ENCODE measurements around the gene SLC6A20.

DNA sequence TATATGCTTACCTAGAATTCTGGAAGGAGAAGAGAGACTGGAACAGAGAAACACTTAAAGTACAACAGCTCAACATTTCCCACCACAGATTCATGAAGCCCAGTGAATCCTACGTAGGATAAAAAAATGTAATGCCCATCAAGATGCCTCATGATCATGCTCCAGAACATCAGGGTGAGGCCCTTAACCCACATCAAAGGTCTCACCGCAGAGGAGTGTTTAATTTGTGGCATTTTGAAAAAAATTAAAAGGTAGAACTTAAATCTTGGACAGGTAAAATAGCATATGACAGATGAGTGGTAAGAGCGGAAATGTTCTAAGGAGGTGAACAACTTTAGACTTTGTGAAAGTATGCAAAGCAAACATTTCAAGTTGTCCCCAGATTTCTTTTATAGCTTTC is 9.7 kb upstream of the SLC6A20 start:
- TF ChIP-seq, protein P1, sequence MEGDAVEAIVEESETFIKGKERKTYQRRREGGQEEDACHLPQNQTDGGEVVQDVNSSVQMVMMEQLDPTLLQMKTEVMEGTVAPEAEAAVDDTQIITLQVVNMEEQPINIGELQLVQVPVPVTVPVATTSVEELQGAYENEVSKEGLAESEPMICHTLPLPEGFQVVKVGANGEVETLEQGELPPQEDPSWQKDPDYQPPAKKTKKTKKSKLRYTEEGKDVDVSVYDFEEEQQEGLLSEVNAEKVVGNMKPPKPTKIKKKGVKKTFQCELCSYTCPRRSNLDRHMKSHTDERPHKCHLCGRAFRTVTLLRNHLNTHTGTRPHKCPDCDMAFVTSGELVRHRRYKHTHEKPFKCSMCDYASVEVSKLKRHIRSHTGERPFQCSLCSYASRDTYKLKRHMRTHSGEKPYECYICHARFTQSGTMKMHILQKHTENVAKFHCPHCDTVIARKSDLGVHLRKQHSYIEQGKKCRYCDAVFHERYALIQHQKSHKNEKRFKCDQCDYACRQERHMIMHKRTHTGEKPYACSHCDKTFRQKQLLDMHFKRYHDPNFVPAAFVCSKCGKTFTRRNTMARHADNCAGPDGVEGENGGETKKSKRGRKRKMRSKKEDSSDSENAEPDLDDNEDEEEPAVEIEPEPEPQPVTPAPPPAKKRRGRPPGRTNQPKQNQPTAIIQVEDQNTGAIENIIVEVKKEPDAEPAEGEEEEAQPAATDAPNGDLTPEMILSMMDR (IDR thresholded peaks at IDR 0.05): no peak
- TF ChIP-seq POLR2A (IDR thresholded peaks at IDR 0.05): no peak
